Activated CD8-positive, alpha-beta memory T cell treated with anti-CD3 and anti-CD28 coated beads, Interleukin-2, amount 50 U/mL, for 24 hours (primary cell): Measurements from ENCODE around the gene TCEANC2.
"Not testable (repeated sequence)": the region's sequence is repeated elsewhere in the genome, so short reads cannot be mapped to it uniquely, and the experiment has no call there.

Experiments used
- DNase-seq: peaks from one replicate; pipeline ENCODE4 v3.0.0-alpha.2; 2020; ENCODE audit errors: extremely low read depth

TCEANC2 gene

GRCh38 chr1:54027848-54028247, 25.6 kb upstream of the TCEANC2 start:
- no peak for DNase-seq

DNA sequence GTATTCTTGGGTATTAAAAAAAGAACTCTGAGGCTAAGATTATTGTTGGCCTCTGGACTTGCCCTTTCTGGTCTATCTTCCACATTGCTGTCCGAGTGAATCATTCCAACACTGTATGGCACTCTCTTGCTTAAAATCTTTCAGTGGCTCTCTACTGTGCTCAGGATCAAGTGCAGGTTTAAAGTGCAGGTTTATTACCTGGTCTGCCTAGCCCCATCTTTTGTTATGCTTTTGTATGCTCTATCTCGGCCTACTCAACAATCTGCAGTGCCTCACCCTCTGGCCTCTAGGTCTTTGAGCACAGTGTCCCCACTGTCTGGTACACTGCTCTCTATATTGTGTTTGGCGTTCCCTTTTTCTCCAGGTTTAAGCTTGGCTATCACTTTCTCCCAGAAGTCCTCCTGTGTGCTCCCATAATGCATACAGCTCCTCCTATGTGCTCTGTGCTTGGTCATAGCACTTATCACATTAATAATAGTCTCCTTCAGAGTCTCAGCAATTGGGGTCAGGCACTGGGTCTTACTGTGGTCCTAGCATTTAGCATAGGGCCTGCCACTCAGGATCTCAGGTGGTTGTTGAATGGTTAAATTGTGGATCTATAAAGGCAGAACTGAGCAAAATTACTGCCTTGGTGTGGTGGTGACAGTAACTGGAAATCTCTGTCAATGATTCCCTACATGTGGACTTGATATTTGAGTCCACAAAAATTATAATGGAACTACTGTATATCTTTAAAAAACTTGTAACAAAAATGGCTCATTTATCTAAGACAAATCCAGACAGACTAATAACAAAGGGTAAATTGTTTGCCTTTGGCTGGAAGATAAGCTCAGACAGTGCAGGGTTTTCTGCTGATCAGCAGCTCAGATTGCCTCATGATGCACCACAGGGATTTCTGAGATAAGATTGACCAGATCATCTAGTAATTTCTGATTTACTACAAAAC, 24.8 kb upstream of the TCEANC2 start:
- no peak for DNase-seq

- DNase-seq, result no peak
Measured at GRCh38 chr1:54037476-54037875, 15.9 kb upstream of the TCEANC2 start.

DNA sequence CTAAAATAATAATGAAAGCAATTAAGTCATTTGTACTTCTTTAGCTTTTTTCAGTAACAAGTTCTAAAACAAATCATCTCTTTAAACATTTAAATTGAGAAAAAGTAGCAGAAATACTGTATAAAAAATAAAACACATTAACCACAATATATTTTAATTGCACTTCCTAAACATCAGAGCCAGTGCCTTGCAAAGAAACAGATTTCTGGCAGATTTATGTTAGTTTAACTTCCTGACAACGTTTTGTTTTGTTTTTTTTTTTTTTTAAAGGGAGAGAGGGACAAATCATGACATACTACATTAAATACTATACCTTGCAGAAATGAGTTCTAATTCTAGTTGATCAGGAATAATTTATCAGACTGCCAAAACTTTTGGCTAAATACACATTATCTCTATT, 11.6 kb upstream of the TCEANC2 start:
- DNase-seq, result no peak

DNA sequence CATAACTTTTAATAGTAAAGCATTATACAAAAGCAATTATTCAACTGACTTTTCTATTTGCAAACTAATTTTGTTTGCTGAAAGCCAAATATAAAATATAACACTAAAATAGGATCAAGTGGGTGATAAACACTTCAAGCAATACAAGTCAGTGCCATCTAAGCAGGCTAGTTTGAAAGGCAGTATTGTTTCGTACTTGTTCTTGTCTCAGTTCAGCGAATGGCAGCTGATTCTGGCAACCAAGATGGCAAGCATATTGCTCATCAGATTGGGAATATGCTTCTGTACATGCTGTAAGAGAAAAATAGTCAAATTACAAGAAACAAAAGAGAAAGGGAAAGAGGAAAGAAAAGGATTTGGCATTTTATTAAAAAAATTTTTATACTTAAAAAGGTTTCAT, 7.9 kb upstream of the TCEANC2 start:
- DNase-seq, result no peak

DNA sequence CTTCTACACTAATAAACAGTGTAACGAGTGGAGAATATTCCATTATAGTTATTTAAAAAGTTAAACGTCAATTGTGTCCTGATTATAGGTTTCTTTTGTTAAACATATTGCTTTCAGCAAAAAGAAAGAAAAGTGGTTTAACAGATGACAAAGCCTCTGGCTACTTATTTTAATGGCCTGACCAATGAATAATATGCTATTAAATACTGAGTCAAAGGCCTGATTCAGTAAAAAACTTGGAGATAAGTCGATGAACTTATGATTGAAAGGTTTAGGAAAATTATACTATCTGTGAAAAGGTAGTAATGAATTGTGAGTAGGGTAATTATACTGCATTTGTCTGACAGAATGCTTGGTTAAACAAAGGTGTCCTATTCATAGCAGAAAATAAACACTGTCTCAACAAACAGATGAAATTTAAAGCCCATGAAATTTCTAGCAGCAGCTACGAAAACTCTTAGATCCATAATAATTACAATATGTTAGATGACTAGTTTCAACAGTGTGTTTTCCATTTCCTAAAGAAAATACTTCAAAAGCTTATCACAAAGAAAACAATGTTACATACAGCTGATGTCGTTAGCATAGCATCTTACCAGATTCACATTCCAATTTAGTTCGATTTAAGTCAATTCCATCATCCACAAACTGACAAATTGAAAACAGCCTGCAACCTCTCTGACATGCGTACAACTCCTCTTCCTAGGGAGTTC, 6.6 kb upstream of the TCEANC2 start:
- no peak for DNase-seq

DNA sequence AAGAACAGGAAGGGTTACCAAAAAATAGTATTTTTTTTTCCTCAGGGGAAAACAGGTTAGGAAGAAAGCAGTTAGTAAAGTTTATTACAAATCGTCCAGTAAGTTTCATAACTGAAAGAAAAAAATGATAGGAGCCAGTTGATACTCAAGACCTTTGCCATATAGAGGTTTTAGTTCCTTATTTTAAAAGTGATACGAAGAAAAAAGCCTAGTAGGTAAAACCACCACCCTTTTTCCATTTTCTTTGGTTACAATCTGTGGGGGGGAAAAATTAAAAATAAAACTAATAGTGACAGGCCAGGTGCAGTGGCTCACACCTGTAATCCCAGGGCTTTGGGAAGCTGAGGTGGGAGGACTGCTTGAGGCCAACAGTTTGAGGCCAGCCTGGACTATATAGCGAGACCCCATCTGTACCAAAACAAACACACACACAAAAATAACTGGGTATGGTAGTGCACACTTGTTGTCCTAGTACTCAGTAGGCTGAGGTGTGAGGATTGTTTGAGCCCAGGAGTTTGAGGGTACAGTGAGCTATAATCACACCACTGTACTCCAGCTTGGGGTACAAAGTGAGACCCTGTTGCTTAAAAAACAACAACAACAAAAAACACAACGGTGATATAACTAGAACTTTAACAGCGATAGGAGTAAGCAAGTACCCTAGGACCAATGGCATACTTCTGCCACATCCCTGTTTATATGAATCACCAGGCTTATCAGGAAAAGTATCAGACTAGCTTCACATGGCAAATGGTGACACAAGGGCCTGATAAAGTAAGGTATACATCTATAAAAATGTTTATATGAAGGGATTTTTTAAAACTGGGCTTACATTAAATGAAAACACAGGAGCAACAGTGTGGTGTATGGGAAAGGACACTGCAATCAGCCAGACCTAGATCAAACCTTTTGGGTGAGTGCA, 5.8 kb upstream of the TCEANC2 start:
- DNase-seq, result no peak

DNA sequence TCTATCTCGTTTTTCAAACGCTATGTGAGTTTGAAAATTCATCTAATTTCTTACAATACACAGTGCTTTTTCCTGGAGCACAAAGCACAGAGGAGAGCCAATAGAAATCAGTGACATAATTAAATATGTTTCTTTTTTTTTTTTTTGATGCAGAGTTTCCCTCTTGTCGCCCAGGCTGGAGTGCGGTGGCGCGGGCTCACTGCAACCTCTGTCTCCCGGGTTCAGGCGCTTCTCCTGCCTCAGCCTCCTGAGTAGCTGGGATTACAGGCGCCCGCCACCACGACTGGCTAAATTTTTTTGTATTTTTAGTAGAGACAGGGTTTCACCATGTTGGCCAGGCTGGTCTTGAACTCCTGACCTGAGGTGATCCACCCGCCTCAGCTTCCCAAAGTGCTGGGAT, 3.0 kb upstream of the TCEANC2 start:
- not testable (repeated sequence) for DNase-seq

- DNase-seq, result no peak
Measured at GRCh38 chr1:54051933-54052430, 1.4 kb upstream of the TCEANC2 start.

DNA sequence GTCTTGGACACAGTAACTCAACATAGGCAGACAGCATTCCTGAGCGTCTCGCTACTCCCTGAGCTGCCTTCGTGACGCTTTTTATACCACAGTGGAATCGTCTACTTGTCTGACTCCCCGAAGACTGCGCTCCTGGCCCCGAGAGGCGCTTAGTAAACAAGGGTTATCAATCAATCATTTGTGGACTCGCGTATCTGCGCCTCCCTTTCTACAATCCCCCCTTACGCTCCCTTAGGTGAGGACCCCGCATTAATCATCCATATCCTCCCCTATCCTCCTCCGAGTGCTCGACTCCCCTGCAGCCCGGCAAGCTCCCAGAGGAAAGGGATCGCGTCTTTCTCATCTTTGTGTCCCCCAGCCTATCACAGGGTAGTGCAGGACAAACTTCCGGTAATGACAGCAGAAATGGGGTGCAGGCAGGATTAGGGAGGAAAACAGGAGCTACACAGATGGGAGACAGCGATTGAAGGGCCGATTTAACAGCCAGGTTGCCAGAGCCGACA, 926 bp upstream of the TCEANC2 start:
- no peak for DNase-seq

DNA sequence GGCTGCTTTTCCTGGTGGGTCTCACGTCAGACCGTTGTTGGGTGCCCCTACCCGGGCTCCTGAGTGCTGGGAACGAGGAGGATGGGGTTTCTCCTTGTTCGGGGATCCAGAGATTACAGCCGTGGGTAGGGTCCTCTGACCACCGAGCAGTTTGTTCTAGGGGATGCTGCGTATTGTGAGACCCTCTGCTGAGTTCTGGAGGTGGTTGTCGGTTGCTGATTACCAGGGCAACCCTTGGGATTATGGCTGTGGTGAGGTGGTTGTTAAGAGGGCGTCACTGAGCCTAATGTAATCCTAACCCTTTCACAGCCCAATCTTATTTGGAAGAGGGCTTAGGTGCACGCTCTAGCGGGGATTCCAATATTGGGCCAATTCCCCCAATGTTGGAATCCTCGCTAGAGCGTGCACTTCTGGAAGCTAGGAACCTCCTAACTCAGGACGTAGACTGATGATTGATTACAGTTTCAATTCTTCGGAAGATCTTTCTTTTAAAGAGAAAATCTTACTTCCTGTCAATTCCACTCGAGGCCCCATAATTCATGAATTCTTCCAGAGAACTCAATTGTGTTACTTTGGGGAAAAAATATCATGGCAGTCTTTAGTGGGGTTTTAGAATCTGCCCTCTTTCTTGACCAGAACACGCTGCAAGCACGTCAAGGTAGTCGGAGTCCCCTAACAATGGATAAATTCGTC, 483 bp downstream of the TCEANC2 start:
- no peak for DNase-seq

- no peak for DNase-seq
Measured at GRCh38 chr1:54054438-54054749, 986 bp downstream of the TCEANC2 start.

- DNase-seq, result no peak
Measured at GRCh38 chr1:54064299-54064698, 10.9 kb downstream of the TCEANC2 start.

DNA sequence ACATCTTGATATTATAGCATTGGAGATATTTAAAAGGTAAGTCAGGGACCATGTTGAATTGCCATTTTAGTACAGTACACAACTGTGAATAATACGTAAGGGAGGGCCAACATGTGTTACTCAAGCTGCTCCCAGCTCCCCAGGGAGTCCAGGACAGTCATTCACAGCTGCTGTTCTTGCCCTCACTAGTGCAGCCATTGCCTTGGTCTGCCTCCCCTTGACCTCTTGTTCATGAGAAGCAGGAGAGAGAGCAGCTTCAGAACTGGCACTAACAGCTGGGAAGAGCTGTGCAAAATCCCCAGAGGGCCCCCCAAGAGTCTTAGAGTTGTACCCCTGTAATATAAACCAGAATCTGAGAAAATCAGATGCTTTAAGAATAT, 16.4 kb downstream of the TCEANC2 start:
- no peak for DNase-seq

DNA sequence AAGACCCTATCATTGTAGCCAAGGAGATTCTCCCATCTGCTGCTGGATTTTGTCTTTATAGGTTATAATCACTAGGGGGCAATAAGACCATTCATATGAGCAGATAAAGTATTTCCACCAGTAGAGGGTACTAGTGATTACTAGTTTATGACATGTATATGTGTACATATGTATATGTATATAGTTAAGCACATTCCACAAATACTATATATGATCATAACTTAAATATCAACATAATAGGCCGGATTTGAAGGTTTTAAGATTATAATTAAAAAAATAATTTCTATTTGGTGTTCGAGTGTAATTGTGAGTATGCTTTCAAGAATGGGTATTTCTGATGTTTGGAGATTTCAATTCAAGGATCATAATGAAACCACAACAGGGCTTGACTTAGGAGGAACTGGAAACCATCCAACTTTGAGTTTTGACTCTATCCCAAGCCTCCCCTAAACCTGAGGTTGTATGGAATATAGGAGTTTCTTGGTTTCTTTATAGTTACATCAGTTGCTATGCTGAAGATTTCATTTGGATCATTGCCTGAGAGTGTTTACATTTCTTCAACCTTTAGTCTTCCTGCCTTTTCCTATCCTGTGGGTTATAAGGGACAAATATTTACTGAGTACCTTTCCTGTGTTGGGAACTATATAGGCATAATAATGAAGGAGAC, 16.9 kb downstream of the TCEANC2 start:
- no peak for DNase-seq

GRCh38 chr1:54077359-54077758, 24.0 kb downstream of the TCEANC2 start:
- DNase-seq, result no peak

- no peak for DNase-seq
Measured at GRCh38 chr1:54080598-54081049, 27.2 kb downstream of the TCEANC2 start.

GRCh38 chr1:54081306-54082270, 28.2 kb downstream of the TCEANC2 start:
- DNase-seq, result peak; percentile 19

DNA sequence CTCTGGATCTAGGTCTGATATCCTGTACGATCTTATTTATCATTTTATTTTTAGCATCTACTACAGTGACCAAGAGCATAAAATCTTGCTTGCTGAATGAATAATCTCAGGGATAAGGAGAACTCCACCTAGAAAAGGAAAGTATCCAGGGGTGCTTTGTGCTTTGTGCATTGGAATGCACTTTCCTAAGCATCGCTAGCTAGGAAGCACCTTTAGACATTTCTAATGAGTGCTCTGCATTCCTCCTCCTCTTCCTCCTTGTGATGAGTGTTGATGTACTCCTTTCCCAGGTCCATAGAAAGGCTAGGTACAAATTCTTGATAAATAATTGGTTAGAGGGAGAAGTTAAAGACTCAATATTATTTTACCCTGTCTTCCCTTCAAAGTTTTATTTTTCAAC, 31.4 kb downstream of the TCEANC2 start:
- DNase-seq, result no peak
